Stimulated activated CD4-positive, alpha-beta T cell treated with anti-CD3 and anti-CD28 coated beads, Interleukin-15, amount 100 ng/mL, for 48 hours (primary cell): Measurements from ENCODE around the gene SMCO2.

Experiments used
- DNase-seq, 2 donors: peaks; one replicate each; pipeline ENCODE4 v3.0.0-alpha.2; 2020; ENCODE audit warnings: low read depth in 2 of 2

Gene SMCO2

GRCh38 chr12:27499377-27499776 lies 52.8 kb downstream of the SMCO2 start:
- no peak for DNase-seq

- no peak for DNase-seq
Measured at GRCh38 chr12:27500546-27500945, 54.0 kb downstream of the SMCO2 start.

- DNase-seq = no peak
Measured at GRCh38 chr12:27502021-27502435, 55.5 kb downstream of the SMCO2 start.

- DNase-seq = no peak
Measured at GRCh38 chr12:27504507-27504906, 58.0 kb downstream of the SMCO2 start.

GRCh38 chr12:27505109-27505508 lies 58.6 kb downstream of the SMCO2 start:
- DNase-seq = no peak

- no peak for DNase-seq
Measured at GRCh38 chr12:27505761-27506160, 59.2 kb downstream of the SMCO2 start.

- no peak for DNase-seq
Measured at GRCh38 chr12:27506645-27507189, 60.2 kb downstream of the SMCO2 start.

- DNase-seq = no peak
Measured at GRCh38 chr12:27508736-27509431, 62.3 kb downstream of the SMCO2 start.

- no peak for DNase-seq
Measured at GRCh38 chr12:27511031-27511722, 64.6 kb downstream of the SMCO2 start.

GRCh38 chr12:27511723-27512045 lies 65.1 kb downstream of the SMCO2 start:
- DNase-seq = no peak

GRCh38 chr12:27513155-27513824 lies 66.8 kb downstream of the SMCO2 start:
- DNase-seq = no peak

GRCh38 chr12:27515671-27516070 lies 69.1 kb downstream of the SMCO2 start:
- DNase-seq = no peak

GRCh38 chr12:27516625-27517024 lies 70.1 kb downstream of the SMCO2 start:
- DNase-seq = no peak

GRCh38 chr12:27517546-27517945 lies 71.0 kb downstream of the SMCO2 start:
- no peak for DNase-seq

GRCh38 chr12:27517961-27518665 lies 71.6 kb downstream of the SMCO2 start:
- no peak for DNase-seq

GRCh38 chr12:27521066-27521465 lies 74.5 kb downstream of the SMCO2 start:
- DNase-seq = no peak

- DNase-seq = no peak
Measured at GRCh38 chr12:27521981-27522380, 75.4 kb downstream of the SMCO2 start.

- DNase-seq = no peak
Measured at GRCh38 chr12:27523305-27523641, 76.7 kb downstream of the SMCO2 start.

- DNase-seq = peak; percentile 92 to 98
Measured at GRCh38 chr12:27523642-27524493, 77.3 kb downstream of the SMCO2 start, which contains the start of gene PPFIBP1. PPFIBP1 (plus strand) TSS chr12:27524206; CDS start chr12:27633397, 109,191 bp downstream.

- no peak for DNase-seq
Measured at GRCh38 chr12:27524494-27524835, 77.9 kb downstream of the SMCO2 start.
